Measurements from ENCODE around the gene ITSN1.
A peak's percentile ranks its signal among the peaks of the same experiment; 100 is the strongest.

Gene ITSN1

DNA sequence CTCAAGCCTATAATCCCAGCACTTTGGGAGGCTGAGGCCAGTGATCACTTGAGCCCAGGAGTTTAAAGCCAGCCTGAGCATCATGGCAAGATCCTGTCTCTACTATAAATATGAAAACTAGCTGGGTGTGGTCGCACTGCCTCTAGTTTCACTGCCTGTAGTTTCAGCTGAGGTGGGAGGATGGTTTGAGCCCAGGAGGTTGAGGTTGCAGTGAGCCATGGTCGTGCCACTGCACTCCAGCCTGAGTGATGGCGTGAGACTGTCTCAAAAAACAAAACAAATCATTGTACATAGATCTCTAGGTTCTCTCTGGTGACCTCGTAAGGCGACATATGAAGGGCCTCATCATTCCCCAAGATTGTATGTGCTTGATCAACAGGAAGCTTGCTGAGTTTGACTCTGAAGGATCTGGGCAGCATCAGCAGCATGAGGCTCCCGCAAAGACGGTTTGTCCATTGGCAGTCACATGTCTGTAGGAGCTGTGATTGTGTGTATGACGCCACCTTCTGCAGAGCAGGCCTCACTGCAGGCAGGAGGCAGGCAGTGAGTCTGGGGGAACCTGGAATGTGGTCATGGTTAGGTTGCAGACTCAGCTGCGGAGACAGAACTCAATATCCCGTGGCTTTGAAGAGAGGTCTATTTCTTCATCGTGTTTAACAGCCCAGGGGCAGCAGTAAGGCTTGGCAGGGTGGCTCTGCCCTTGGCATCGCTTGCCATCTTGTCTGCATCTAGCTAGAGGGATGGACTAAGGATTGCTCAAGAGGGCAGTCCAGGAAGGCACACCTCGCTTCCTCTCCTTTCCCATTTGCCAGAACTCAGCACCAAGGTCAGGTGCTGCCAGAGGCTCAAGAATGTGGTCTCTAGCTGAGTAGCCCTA is 259.3 kb downstream of the ITSN1 start:
- peak; percentile 31 for DNase-seq (ENCODE audit: low read depth)
- TF ChIP-seq, protein P1, sequence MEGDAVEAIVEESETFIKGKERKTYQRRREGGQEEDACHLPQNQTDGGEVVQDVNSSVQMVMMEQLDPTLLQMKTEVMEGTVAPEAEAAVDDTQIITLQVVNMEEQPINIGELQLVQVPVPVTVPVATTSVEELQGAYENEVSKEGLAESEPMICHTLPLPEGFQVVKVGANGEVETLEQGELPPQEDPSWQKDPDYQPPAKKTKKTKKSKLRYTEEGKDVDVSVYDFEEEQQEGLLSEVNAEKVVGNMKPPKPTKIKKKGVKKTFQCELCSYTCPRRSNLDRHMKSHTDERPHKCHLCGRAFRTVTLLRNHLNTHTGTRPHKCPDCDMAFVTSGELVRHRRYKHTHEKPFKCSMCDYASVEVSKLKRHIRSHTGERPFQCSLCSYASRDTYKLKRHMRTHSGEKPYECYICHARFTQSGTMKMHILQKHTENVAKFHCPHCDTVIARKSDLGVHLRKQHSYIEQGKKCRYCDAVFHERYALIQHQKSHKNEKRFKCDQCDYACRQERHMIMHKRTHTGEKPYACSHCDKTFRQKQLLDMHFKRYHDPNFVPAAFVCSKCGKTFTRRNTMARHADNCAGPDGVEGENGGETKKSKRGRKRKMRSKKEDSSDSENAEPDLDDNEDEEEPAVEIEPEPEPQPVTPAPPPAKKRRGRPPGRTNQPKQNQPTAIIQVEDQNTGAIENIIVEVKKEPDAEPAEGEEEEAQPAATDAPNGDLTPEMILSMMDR (IDR thresholded peaks at IDR 0.05; ENCODE audit: control insufficient read depth, extremely low read depth, insufficient read depth) = peak; percentile 67
- H3K4me3 ChIP-seq (ENCODE audit: low read depth, low read length) = no peak overlapping the region

DNA sequence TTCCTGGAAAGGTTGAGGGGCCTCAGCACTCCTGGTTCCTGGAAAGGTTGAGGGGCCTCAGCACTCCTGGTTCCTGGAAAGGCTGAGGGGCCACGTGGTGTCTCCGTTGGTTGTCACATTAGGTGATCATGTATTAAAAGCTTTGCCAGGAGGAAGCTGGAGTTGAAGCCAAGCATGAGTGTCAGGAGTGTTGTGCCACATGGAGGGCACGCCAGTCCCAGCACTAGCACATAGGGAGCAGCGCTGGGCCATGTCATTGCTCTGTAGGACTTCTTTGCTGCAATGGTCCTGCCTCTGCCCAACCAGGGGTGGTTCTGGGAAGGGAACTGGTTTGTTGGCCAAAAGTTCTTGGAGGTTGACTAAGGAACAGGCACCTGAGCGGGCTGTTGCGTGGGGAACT is 260.0 kb downstream of the ITSN1 start:
- TF ChIP-seq, protein P1 (IDR thresholded peaks at IDR 0.05; ENCODE audit: control insufficient read depth, extremely low read depth, insufficient read depth) = no peak
- no peak for DNase-seq (ENCODE audit: low read depth)
- H3K4me3 ChIP-seq (ENCODE audit: low read depth, low read length) = no peak overlapping the region

DNA sequence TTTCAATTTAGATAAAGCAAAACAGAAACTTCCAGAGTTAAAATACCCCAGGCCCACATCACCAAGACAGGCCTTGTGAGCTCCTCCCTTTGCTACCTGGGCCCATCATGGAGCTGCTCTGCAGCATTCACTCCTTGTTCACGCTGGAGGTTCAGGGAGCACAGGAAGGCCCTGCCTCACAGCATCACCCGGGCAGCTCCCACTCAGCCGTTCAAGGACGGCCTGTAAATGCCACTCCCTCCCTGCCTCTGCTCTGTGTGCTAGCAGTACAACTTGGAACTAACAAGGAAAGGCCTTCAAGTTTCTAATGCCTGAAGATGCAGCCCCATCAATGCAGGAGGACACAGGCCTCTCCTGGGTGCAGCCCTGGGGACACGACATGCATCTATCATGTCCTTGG is 261.7 kb downstream of the ITSN1 start:
- no peak for DNase-seq (ENCODE audit: low read depth)
- H3K4me3 ChIP-seq (ENCODE audit: low read depth, low read length) = no peak overlapping the region
- TF ChIP-seq, protein P1 (IDR thresholded peaks at IDR 0.05; ENCODE audit: control insufficient read depth, extremely low read depth, insufficient read depth) = no peak

DNA sequence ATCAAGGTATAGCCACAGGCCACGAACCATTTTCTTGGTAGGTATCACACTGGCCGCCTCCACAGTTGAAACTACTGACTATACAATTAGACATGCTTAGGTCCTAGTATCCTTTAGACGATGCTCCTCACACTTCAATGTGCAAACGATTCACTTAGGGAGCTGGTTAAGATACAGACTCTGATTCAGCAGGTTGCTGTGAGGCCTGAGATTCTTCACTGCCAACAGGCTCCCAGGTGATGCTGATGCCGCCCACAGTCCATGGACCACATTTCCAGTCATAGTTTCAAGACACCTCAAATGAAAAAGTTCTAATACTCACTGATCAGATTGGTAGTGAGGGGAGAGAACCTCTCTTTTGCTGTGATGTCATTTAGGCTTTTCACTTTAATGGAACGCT is 266.5 kb downstream of the ITSN1 start:
- H3K4me3 ChIP-seq (ENCODE audit: low read depth, low read length) = no peak overlapping the region
- TF ChIP-seq, protein P1 (IDR thresholded peaks at IDR 0.05; ENCODE audit: control insufficient read depth, extremely low read depth, insufficient read depth) = no peak
- DNase-seq (ENCODE audit: low read depth) = no peak

DNA sequence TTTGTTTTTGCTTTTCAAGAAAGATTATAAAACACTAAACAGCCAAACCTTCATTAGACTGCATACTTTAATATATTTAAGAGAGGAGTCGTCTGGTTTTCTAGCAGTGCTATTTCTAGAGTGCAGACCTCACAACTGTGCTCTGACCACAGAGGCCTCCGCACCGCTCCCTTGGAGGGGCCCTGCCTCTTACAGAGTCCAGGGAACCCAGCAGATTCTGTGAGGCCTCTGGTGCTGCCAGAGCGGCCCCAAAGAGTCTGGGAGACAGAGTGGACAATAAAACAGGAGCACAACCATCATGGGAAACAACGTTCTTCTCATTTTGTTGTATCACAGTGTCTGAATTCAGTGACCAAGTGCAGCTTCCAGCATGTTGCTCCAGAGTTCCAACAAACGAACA is 267.5 kb downstream of the ITSN1 start:
- DNase-seq (ENCODE audit: low read depth) = no peak
- no peak overlapping the region for H3K4me3 ChIP-seq (ENCODE audit: low read depth, low read length)
- TF ChIP-seq, protein P1 (IDR thresholded peaks at IDR 0.05; ENCODE audit: control insufficient read depth, extremely low read depth, insufficient read depth) = no peak

DNA sequence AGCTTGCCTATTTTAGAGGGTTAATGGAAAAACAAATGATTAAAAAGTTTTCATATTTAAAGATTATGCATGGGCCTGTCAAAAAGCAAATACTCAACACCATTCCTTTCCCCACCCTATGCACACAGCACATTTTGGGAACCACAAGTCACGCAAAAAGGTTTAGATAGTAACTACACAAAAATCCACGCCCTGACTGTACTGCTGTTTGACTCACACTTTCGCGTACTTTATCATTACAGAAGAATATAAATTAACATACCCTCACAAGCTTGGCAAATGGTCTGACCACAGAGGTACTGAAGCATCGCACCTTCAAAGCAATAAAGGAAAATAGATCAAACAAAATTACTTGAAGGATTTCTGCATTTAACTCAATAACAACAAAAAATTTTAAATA is 271.9 kb downstream of the ITSN1 start:
- peak overlapping the region; percentile 99 for H3K4me3 ChIP-seq (ENCODE audit: low read depth, low read length)
- no peak for DNase-seq (ENCODE audit: low read depth)
- TF ChIP-seq, protein P1 (IDR thresholded peaks at IDR 0.05; ENCODE audit: control insufficient read depth, extremely low read depth, insufficient read depth) = no peak

Measured in LNCaP clone FGC (cell line).